K562 (cell line): ENCODE measurements around the gene HDHD5. TPM values are rescaled to one million over a fixed set of nuclear protein-coding genes. Genes with fewer than 3 reads are reported as not detected.

Experiments used
- ATAC-seq: fragments of 200-7000 bp; cut with Tn5 transposase; 3 replicates; pipeline ENCODE4 v1.9.1; 2020; ENCODE audit warnings: moderate library complexity
- BruUV-seq: library from RNA; stranded (reverse); fragments of 400-500 nt; replicated peaks from 2 replicates; lab custom pipeline; 2021; lab: Mats Ljungman, UMichigan
- CTCF ChIA-PET: fragments of 300-600 bp; formaldehyde crosslinking; extraction: SDS; loops from one replicate; lab custom pipeline; 2021; ENCODE audit warnings: low intra/inter-chr PET ratio; lab: Yijun Ruan, JAX
- POLR2A ChIA-PET: fragments of 300-600, 350-650 bp; sonication (Branson Sonifier 250); formaldehyde crosslinking; extraction: SDS; loops from one replicate; lab custom pipeline; 2021; ENCODE audit warnings: antibody characterized with exemption, inconsistent platforms; lab: Yijun Ruan, JAX
- DNase-seq, 4 experiments: peaks; one replicate each; pipeline versions ENCODE4 v3.0.0 to v3.0.0-alpha.2; 2011 to 2018; ENCODE audit warnings: low spot score in 3 of 4, mixed read lengths in 3 of 4; ENCODE audit errors: extremely low read depth in 1 of 4
- FAIRE-seq: peaks from 2 replicates; lab custom pipeline; 2011; peaks lifted over from hg19 to GRCh38; lab: Jason Lieb, UNC
- H2AFZ ChIP-seq: 2 replicates; pipeline ENCODE4 v1.6.0; 2011; ENCODE audit warnings: low read depth, low read length, control low read depth, inconsistent platforms
- H3K27ac ChIP-seq: fragments of 200-600 bp; 3 replicates; pipeline ENCODE4 v1.8.0; 2011; ENCODE audit warnings: low read depth, mild to moderate bottlenecking, control low read depth, inconsistent platforms, low read length, moderate library complexity, mixed read lengths; ENCODE audit errors: extremely low read depth
- H3K27me3 ChIP-seq, 2 experiments: fragments of 300-600 bp in 1 of 2; 2 replicates in 1 of 2; 3 replicates in 1 of 2; pipeline versions ENCODE4 v1.6.0 to v1.8.0; 2011; ENCODE audit warnings: inconsistent platforms in 2 of 2, low read length in 2 of 2, mild to moderate bottlenecking in 1 of 2, mixed read lengths in 1 of 2, moderate library complexity in 1 of 2; ENCODE audit not compliant: control insufficient read depth in 2 of 2, insufficient read depth in 2 of 2
- H3K36me3 ChIP-seq: fragments of 300-600 bp; 3 replicates; pipeline ENCODE4 v1.8.0; 2011; ENCODE audit warnings: mild to moderate bottlenecking, low read length, inconsistent platforms; ENCODE audit not compliant: control insufficient read depth, insufficient read depth
- H3K4me1 ChIP-seq, 2 experiments: fragments of 200-600 bp in 1 of 2; replicated peaks in 1 of 2; 2 replicates in 1 of 2; 3 replicates in 1 of 2; pipeline versions ENCODE4 v1.5.1 to v1.8.0; 2011; ENCODE audit warnings: inconsistent platforms in 2 of 2, low read length in 2 of 2, mild to moderate bottlenecking in 1 of 2, mixed read lengths in 1 of 2, moderate library complexity in 1 of 2; ENCODE audit not compliant: control insufficient read depth in 2 of 2, insufficient read depth in 2 of 2
- H3K4me2 ChIP-seq: 2 replicates; pipeline ENCODE4 v1.6.1; 2011; ENCODE audit warnings: low read length, control low read depth, inconsistent platforms, mixed read lengths; ENCODE audit not compliant: insufficient read depth
- H3K4me3 ChIP-seq: fragments of 200-600 bp; sonication (generic), shearing (Covaris generic); 2 replicates; pipeline ENCODE4 v1.5.1; 2016; ENCODE audit warnings: control low read depth, inconsistent platforms
- H3K79me2 ChIP-seq: fragments of 200-600 bp; 3 replicates; pipeline ENCODE4 v1.8.0; 2011; ENCODE audit warnings: low read length, inconsistent platforms; ENCODE audit not compliant: control insufficient read depth, insufficient read depth
- H3K9ac ChIP-seq, 2 experiments: 2 replicates each; pipeline versions ENCODE4 v1.6.0 to v1.6.1; 2011; ENCODE audit warnings: low read depth in 2 of 2, low read length in 2 of 2, control low read depth in 1 of 2, inconsistent platforms in 1 of 2, mild to moderate bottlenecking in 1 of 2, mixed read lengths in 1 of 2; ENCODE audit not compliant: insufficient read depth in 1 of 2
- H3K9me1 ChIP-seq: one replicate; pipeline ENCODE4 v1.6.0; 2011; ENCODE audit warnings: inconsistent platforms, mild to moderate bottlenecking, low read length, moderate library complexity; ENCODE audit not compliant: control insufficient read depth, insufficient read depth
- H3K9me3 ChIP-seq: replicated peaks from 2 replicates; pipeline ENCODE4 v1.5.1; 2011; ENCODE audit warnings: low read depth, low read length, inconsistent platforms; ENCODE audit not compliant: control insufficient read depth, insufficient read depth
- H4K20me1 ChIP-seq: replicated peaks from 2 replicates; pipeline ENCODE4 v1.6.1; 2011; ENCODE audit warnings: low read length, inconsistent platforms, mixed read lengths; ENCODE audit not compliant: control insufficient read depth, insufficient read depth
- ATF3 ChIP-seq, 2 experiments: fragments of 450-650 bp in 1 of 2; sonication (generic) in 1 of 2; formaldehyde crosslinking in 1 of 2; IDR thresholded peaks in 1 of 2; conservative IDR thresholded peaks in 1 of 2; 2 replicates each; pipeline versions ENCODE4 v1.6.1 to v1.8.1; 2016 to 2023; ENCODE audit warnings: mild to moderate bottlenecking in 2 of 2, moderate library complexity in 2 of 2, inconsistent platforms in 1 of 2, missing genetic modification reagents in 1 of 2
- CBFA2T3 ChIP-seq: fragments of 450-650 bp; IDR thresholded peaks from 2 replicates; pipeline ENCODE4 v1.6.1; 2017
- EP400 ChIP-seq: fragments of 450-650 bp; IDR thresholded peaks from 2 replicates; pipeline ENCODE4 v1.6.1; 2017; ENCODE audit warnings: antibody characterized with exemption, mild to moderate bottlenecking, moderate library complexity
- WGBS: fragments of 100-300 bp; shearing (Covaris generic); methylation state at CpG from one replicate; pipeline ENCODE4 v1.1.6; 2016; ENCODE audit warnings: low coverage, mixed read lengths; ENCODE audit not compliant: insufficient coverage; ENCODE audit errors: missing lambda C conversion rate; 5-methylcytosine and 5-hydroxymethylcytosine counted together
- in situ Hi-C: fragments of 300-500 bp; cut with MboI; formaldehyde crosslinking; loops from 4 replicates; pipeline ENCODE4 v1.15.0; 2018; ENCODE audit warnings: inconsistent platforms, mixed read lengths
- intact Hi-C: fragments of 100-400 bp; cut with micrococcal nuclease; formaldehyde crosslinking; loops from 2 replicates; pipeline ENCODE4 v1.14.2; 2022
- polyA plus RNA-seq, 8 experiments: library from polyadenylated mRNA; depleted of rRNA in 4 of 8; stranded (reverse) in 5 of 8; unstranded in 3 of 8; fragments of >200 nt; fragmentation: Nextera tagmentation in 2 of 8; fragmentation: Illumina TruSeq in 1 of 8; extraction: Ambion mirVana in 2 of 8; extraction: Trizol in 1 of 8; gene quantifications; 2 replicates each; pipeline versions ENCODE4 v1.2.1 to v1.2.3, GENCODE V29; 2011 to 2014; ENCODE audit warnings: inconsistent platforms in 1 of 8, missing spikeins in 1 of 8
- total RNA-seq, 7 experiments: library from RNA; depleted of rRNA in 6 of 7; stranded (reverse); fragments of >200 nt in 6 of 7; fragmentation: Illumina TruSeq in 2 of 7; extraction: Trizol in 2 of 7; gene quantifications; 2 replicates each; pipeline versions ENCODE4 v1.2.1 to v1.2.3, GENCODE V29; 2011 to 2021; ENCODE audit warnings: low replicate concordance in 1 of 7

The HDHD5 gene
- total and polyA plus RNA-seq, 9 of the 15 experiments (the other 6 are each of a cell fraction or from before 2014, with no cell fraction given) = 1.6 to 36.6 (median 24.2) TPM

GRCh38 chr22:17192186-17192585, 33.1 kb upstream of the HDHD5 start (continued):
- peak; percentile 82 for TF ChIP-seq ATF3 (IDR thresholded peaks at IDR 0.05)
- TF ChIP-seq ATF3 (CRISPR knock-in tag; conservative IDR thresholded peaks at IDR 0.05) = no peak

- H3K9me3 ChIP-seq = no peaks in the 10 kb centered on the region
- H3K9me1 ChIP-seq = no peaks in the 10 kb centered on the region
- FAIRE-seq (no peak), ATAC-seq (no peak), DNase-seq (no peak)
- H3K4me1 ChIP-seq = peaks cover 0 to 4% of the 10 kb centered on the region in 2 experiments; a peak in 1 of 5 replicates
- H3K27ac ChIP-seq = no peak overlapping the region
- H3K4me2 ChIP-seq = no peak overlapping the region
- POLR2A ChIA-PET = interaction anchor here (0.6 to 1.5 kb wide), 3 partner anchors 11 to 197 kb away, joined by 3 read pairs; no protein-coding TSS in a partner anchor
- 4% methylated on average over 12 of the region's 12 CpGs for WGBS
- intact Hi-C loops (no loop called here), in situ Hi-C loops (no loop called here)
- no peaks in the 10 kb centered on the region for H3K36me3 ChIP-seq
- no peak overlapping the region for H2AFZ ChIP-seq
- no peak overlapping the region; a peak in 1 of 4 replicates for H3K9ac ChIP-seq
- no peaks in the 10 kb centered on the region for H3K79me2 ChIP-seq
- TF ChIP-seq CBFA2T3 (0 out of 2 replicates have a peak, but pooled peaks have one; percentile 4), EP400 (no peak)
- peaks cover 13 to 56% of the 10 kb centered on the region in 2 experiments; a peak in 4 of 5 replicates for H3K27me3 ChIP-seq
- CTCF ChIA-PET = no interaction called here
- no TSS peak for BruUV-seq
- H3K4me3 ChIP-seq = no peak overlapping the region
- peaks cover 5% of the 10 kb centered on the region; the same call in 1 of the 2 replicates for H4K20me1 ChIP-seq
Measured at GRCh38 chr22:17191163-17191784, 32.2 kb upstream of the HDHD5 start.
